Neuronal stem cell (in vitro differentiated cells): Measurements from ENCODE around the gene SRGAP3.

Source experiments
- DNase-seq: peaks from one replicate; pipeline ENCODE4 v3.0.0-alpha.2; 2013; ENCODE audit warnings: low spot score
- H2AFZ ChIP-seq: one replicate; pipeline ENCODE4 v1.6.1; 2013; ENCODE audit warnings: mild to moderate bottlenecking, low read length, inconsistent platforms
- H2AK5ac ChIP-seq: 2 replicates; pipeline ENCODE4 v1.6.1; 2013; ENCODE audit warnings: low read depth, mild to moderate bottlenecking, inconsistent platforms, low read length, moderate library complexity, mixed read lengths
- H2BK120ac ChIP-seq: 2 replicates; pipeline ENCODE4 v1.6.1; 2013; ENCODE audit warnings: low read depth, mild to moderate bottlenecking, inconsistent platforms, low read length, moderate library complexity, mixed read lengths
- H2BK12ac ChIP-seq: one replicate; pipeline ENCODE4 v1.6.1; 2013; ENCODE audit warnings: low read length, inconsistent platforms
- H2BK15ac ChIP-seq: 2 replicates; pipeline ENCODE4 v1.6.1; 2013; ENCODE audit warnings: mild to moderate bottlenecking, low read length, inconsistent platforms, mixed read lengths
- H2BK5ac ChIP-seq: one replicate; pipeline ENCODE4 v1.6.1; 2013; ENCODE audit warnings: inconsistent platforms, mild to moderate bottlenecking, low read length, moderate library complexity
- H3K14ac ChIP-seq: one replicate; pipeline ENCODE4 v1.6.1; 2013; ENCODE audit warnings: low read length, inconsistent platforms
- H3K18ac ChIP-seq: 2 replicates; pipeline ENCODE4 v1.6.1; 2013; ENCODE audit warnings: low read length, inconsistent platforms
- H3K23ac ChIP-seq: 2 replicates; pipeline ENCODE4 v1.6.1; 2013; ENCODE audit warnings: low read depth, mild to moderate bottlenecking, mixed read lengths, low read length, inconsistent platforms; ENCODE audit not compliant: poor library complexity
- H3K27ac ChIP-seq: replicated peaks from 3 replicates; pipeline ENCODE4 v1.5.1; 2013; ENCODE audit warnings: low read length, inconsistent platforms
- H3K27me3 ChIP-seq, 3 experiments: 2 replicates each; pipeline ENCODE4 v1.6.1; 2013; ENCODE audit warnings: low read length in 3 of 3, mild to moderate bottlenecking in 2 of 3, inconsistent platforms in 1 of 3, low read depth in 1 of 3, mixed read lengths in 1 of 3, moderate library complexity in 1 of 3; ENCODE audit not compliant: control insufficient read depth in 3 of 3, insufficient read depth in 3 of 3
- H3K36me3 ChIP-seq, 2 donors: replicated peaks in 1 of 2; 2 replicates each; pipeline ENCODE4 v1.6.1; 2013; ENCODE audit warnings: low read length in 2 of 2; ENCODE audit not compliant: control insufficient read depth in 2 of 2, insufficient read depth in 2 of 2
- H3K4ac ChIP-seq: 2 replicates; pipeline ENCODE4 v1.6.1; 2013; ENCODE audit warnings: inconsistent platforms, mild to moderate bottlenecking, low read length, moderate library complexity
- H3K4me1 ChIP-seq, 2 donors: 1 replicate in 1 of 2; 2 replicates in 1 of 2; pipeline ENCODE4 v1.6.1; 2013; ENCODE audit warnings: low read length in 2 of 2, low read depth in 1 of 2; ENCODE audit not compliant: control insufficient read depth in 2 of 2, insufficient read depth in 1 of 2
- H3K4me2 ChIP-seq: one replicate; pipeline ENCODE4 v1.6.1; 2013; ENCODE audit warnings: mild to moderate bottlenecking, low read length, inconsistent platforms; ENCODE audit not compliant: insufficient read depth, poor library complexity, severe bottlenecking
- H3K4me3 ChIP-seq, 2 donors: 2 replicates each; pipeline ENCODE4 v1.5.1; 2013; ENCODE audit warnings: low read length in 2 of 2, mild to moderate bottlenecking in 2 of 2, inconsistent platforms in 1 of 2, moderate library complexity in 1 of 2
- H3K79me1 ChIP-seq: one replicate; pipeline ENCODE4 v1.6.1; 2013; ENCODE audit warnings: low read depth, mild to moderate bottlenecking, inconsistent platforms, low read length, moderate library complexity
- H3K9ac ChIP-seq: one replicate; pipeline ENCODE4 v1.6.1; 2013; ENCODE audit warnings: mild to moderate bottlenecking, low read depth, low read length, inconsistent platforms; ENCODE audit not compliant: poor library complexity
- H3K9me3 ChIP-seq, 2 donors: replicated peaks in 1 of 2; 2 replicates each; pipeline versions ENCODE3 to v1.6.1; 2013; ENCODE audit warnings: low read length in 2 of 2, mild to moderate bottlenecking in 2 of 2, inconsistent platforms in 1 of 2, low read depth in 1 of 2, mixed read lengths in 1 of 2, moderate library complexity in 1 of 2; ENCODE audit not compliant: control insufficient read depth in 2 of 2, insufficient read depth in 1 of 2
- H4K8ac ChIP-seq: one replicate; pipeline ENCODE4 v1.6.1; 2013; ENCODE audit warnings: low read depth, mild to moderate bottlenecking, inconsistent platforms, low read length, moderate library complexity
- H4K91ac ChIP-seq: one replicate; pipeline ENCODE4 v1.6.1; 2013; ENCODE audit warnings: low read length, low read depth, mild to moderate bottlenecking, inconsistent platforms; ENCODE audit not compliant: poor library complexity
- WGBS, 2 donors: extraction: QIAGEN DNeasy Blood & Tissue Kit; methylation state at CpG; one replicate each; pipeline ENCODE4 v1.1.7; 2013; ENCODE audit warnings: missing lambda C conversion rate in 2 of 2, mixed read lengths in 1 of 2; ENCODE audit not compliant: insufficient read length in 2 of 2, insufficient replicate concordance in 1 of 2; ENCODE audit errors: extremely low coverage in 2 of 2; 5-methylcytosine and 5-hydroxymethylcytosine counted together

The SRGAP3 gene

GRCh38 chr3:9117220-9117619 lies 132.2 kb downstream of the SRGAP3 start:
- Histone ChIP-seq H3K79me1 (no peaks in the 10 kb centered on the region), H3K4me2 (no peak overlapping the region), H3K14ac (no peak overlapping the region), H2BK15ac (no peak overlapping the region), H3K18ac (no peak overlapping the region), H3K27ac (no peak overlapping the region), H4K91ac (no peak overlapping the region), H3K9ac (no peak overlapping the region), H3K27me3 (peaks cover 0 to 1% (median 0%) of the 10 kb centered on the region in 3 experiments), H3K36me3 (peaks cover 1 to 89% of the 10 kb centered on the region in 2 donors), H4K8ac (no peak overlapping the region), H2BK5ac (no peak overlapping the region), H2AK5ac (no peak overlapping the region), H3K4ac (no peak overlapping the region), H2AFZ (no peak overlapping the region), H2BK12ac (no peak overlapping the region), H3K9me3 (peaks cover 0 to 3% of the 10 kb centered on the region in 2 donors), H2BK120ac (no peak overlapping the region), H3K23ac (no peak overlapping the region), H3K4me3 (no peak overlapping the region), H3K4me1 (peaks cover 7 to 12% of the 10 kb centered on the region in 2 donors)
- no peak for DNase-seq
- no CpG with 5 or more reads among the region's 1 CpG for WGBS, 2 donors

GRCh38 chr3:9116336-9116735 lies 133.1 kb downstream of the SRGAP3 start:
- Histone ChIP-seq H2BK15ac (no peak overlapping the region), H3K14ac (no peak overlapping the region), H3K4me1 (peaks cover 2 to 5% of the 10 kb centered on the region in 2 donors), H3K4me3 (no peak overlapping the region), H3K27ac (no peak overlapping the region), H3K9ac (no peak overlapping the region), H3K23ac (no peak overlapping the region), H3K36me3 (peaks cover 1 to 90% of the 10 kb centered on the region in 2 donors), H2AFZ (no peak overlapping the region), H3K18ac (no peak overlapping the region), H2AK5ac (no peak overlapping the region), H2BK120ac (no peak overlapping the region), H4K91ac (no peak overlapping the region), H3K27me3 (peaks cover 0 to 1% (median 0%) of the 10 kb centered on the region in 3 experiments), H3K79me1 (no peaks in the 10 kb centered on the region), H2BK12ac (no peak overlapping the region), H3K9me3 (peaks cover 3 to 5% of the 10 kb centered on the region in 2 donors), H2BK5ac (no peak overlapping the region), H3K4me2 (no peak overlapping the region), H3K4ac (no peak overlapping the region), H4K8ac (no peak overlapping the region)
- no CpG with 5 or more reads among the region's 3 CpGs for WGBS, 2 donors
- no peak for DNase-seq

GRCh38 chr3:9115336-9115735 lies 134.1 kb downstream of the SRGAP3 start:
- Histone ChIP-seq H3K4me2 (no peak overlapping the region), H2BK12ac (no peak overlapping the region), H2BK5ac (no peak overlapping the region), H3K36me3 (peaks cover 1 to 91% of the 10 kb centered on the region in 2 donors), H4K8ac (no peak overlapping the region), H3K14ac (no peak overlapping the region), H3K4ac (no peak overlapping the region), H3K79me1 (no peaks in the 10 kb centered on the region), H3K27ac (no peak overlapping the region), H2AK5ac (no peak overlapping the region), H3K9me3 (peaks cover 3 to 10% of the 10 kb centered on the region in 2 donors), H3K4me1 (no peaks in the 10 kb centered on the region), H3K4me3 (no peak overlapping the region), H2BK120ac (no peak overlapping the region), H3K9ac (no peak overlapping the region), H2BK15ac (no peak overlapping the region), H3K27me3 (peaks cover 0 to 1% (median 0%) of the 10 kb centered on the region in 3 experiments), H3K23ac (no peak overlapping the region), H3K18ac (no peak overlapping the region), H4K91ac (no peak overlapping the region), H2AFZ (no peak overlapping the region)
- no CpG with 5 or more reads among the region's 2 CpGs for WGBS, 2 donors
- no peak for DNase-seq

GRCh38 chr3:9113040-9113439 lies 136.4 kb downstream of the SRGAP3 start:
- H3K36me3 ChIP-seq = peaks cover 0 to 89% of the 10 kb centered on the region in 2 donors
- H2BK5ac ChIP-seq = no peak overlapping the region
- no peak for DNase-seq
- no peak overlapping the region for H3K18ac ChIP-seq
- no peak overlapping the region for H4K91ac ChIP-seq
- H4K8ac ChIP-seq = no peak overlapping the region
- H3K4me1 ChIP-seq = no peaks in the 10 kb centered on the region
- H3K27me3 ChIP-seq = peaks cover 0 to 1% (median 0%) of the 10 kb centered on the region in 3 experiments
- no CpG with 5 or more reads among the region's 4 CpGs for WGBS, 2 donors
- H2AFZ ChIP-seq = no peak overlapping the region
- H3K9me3 ChIP-seq = peaks cover 3 to 10% of the 10 kb centered on the region in 2 donors
- no peak overlapping the region for H3K27ac ChIP-seq
- no peak overlapping the region for H2BK15ac ChIP-seq
- H2AK5ac ChIP-seq = no peak overlapping the region
- no peak overlapping the region for H3K23ac ChIP-seq
- H3K4me3 ChIP-seq = no peak overlapping the region
- H3K79me1 ChIP-seq = no peaks in the 10 kb centered on the region
- no peak overlapping the region for H3K4me2 ChIP-seq
- no peak overlapping the region for H3K9ac ChIP-seq
- no peak overlapping the region for H3K4ac ChIP-seq
- no peak overlapping the region for H2BK12ac ChIP-seq
- H2BK120ac ChIP-seq = no peak overlapping the region
- H3K14ac ChIP-seq = no peak overlapping the region
